GM18498 (cell line): ENCODE data around the gene ISM1.
A peak's percentile ranks its signal among the peaks of the same experiment; 100 is the strongest.

ENCODE experiments used
- ATAC-seq: cut with Tn5 transposase; IDR thresholded peaks from one replicate; pipeline ENCODE4 v1.9.1; 2021; ENCODE audit warnings: mild to moderate bottlenecking, moderate library complexity; ENCODE audit not compliant: unreplicated experiment

ISM1 gene

DNA sequence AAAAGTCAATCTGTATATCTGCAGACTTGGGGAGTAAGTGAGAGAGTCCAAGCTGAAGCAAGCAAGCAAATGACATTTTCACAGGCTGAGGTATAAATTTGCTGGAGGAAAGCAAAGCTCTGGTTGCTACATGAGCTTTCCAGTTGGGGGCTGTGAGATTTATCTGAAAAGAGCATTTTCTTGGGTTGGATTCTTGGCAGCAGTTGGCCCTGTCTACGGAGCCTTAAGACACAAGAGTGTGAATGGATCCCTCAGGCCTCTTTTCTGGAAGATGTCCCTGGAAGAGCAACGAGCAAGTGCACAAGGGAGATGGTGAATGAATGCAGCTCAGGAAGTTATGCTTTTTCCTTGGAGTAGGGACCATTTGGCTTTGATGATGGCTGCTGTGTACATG lies 30.8 kb downstream of the ISM1 start:
- no peak for ATAC-seq

DNA sequence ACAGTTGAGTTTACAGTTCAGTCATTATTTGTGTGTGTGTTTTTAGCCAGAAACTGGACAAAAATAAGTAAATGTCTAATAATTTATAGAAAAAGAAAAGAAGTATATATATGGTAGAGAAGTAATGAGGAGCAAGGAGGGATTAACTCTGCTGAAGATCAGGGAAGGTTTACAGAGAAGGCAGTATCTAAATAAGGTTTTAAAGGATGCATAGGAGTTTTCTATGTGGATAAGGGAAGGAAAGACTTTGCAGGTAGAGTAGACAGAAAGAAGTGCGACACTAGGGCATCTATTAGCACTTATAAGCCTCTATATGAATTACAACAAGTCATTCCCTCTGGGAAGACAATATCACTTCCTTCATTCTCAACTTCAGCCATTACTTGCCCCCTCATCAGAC lies 34.3 kb downstream of the ISM1 start:
- ATAC-seq: no peak

DNA sequence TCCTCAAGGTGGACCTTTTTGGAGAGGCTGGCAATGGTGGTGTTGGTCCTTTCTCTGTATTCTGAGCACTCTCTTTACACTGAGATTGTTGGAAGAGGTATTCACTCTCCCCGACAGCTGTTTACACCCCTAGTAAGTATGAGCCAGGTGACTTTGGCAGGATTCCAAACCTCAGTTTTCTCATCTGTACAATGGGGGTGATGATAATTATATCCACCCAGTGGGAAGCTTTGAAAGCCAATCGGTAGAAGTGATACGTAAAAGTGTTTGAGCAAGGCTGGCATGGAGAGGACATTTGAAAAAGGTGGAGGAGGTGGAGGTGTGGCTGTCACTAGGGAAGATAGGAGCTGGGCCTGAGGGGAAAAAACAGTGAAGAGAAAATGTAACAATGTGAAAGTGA lies 35.5 kb downstream of the ISM1 start:
- ATAC-seq: no peak

- no peak for ATAC-seq
Observed at GRCh38 chr20:13259921-13260320, 38.8 kb downstream of the ISM1 start.

GRCh38 chr20:13260650-13261279 lies 39.7 kb downstream of the ISM1 start:
- no peak for ATAC-seq

- ATAC-seq: peak; percentile 88
Observed at GRCh38 chr20:13261460-13262301, 40.6 kb downstream of the ISM1 start.

GRCh38 chr20:13262302-13262650 lies 41.2 kb downstream of the ISM1 start:
- no peak for ATAC-seq

- no peak for ATAC-seq
Observed at GRCh38 chr20:13262671-13263360, 41.7 kb downstream of the ISM1 start.

- no peak for ATAC-seq
Observed at GRCh38 chr20:13263451-13263850, 42.4 kb downstream of the ISM1 start.

GRCh38 chr20:13264907-13265306 lies 43.8 kb downstream of the ISM1 start:
- ATAC-seq: no peak

GRCh38 chr20:13265941-13266340 lies 44.9 kb downstream of the ISM1 start:
- ATAC-seq: no peak

- ATAC-seq: no peak
Observed at GRCh38 chr20:13267231-13267630, 46.2 kb downstream of the ISM1 start.

GRCh38 chr20:13268953-13269352 lies 47.9 kb downstream of the ISM1 start:
- ATAC-seq: no peak

GRCh38 chr20:13270211-13270610 lies 49.1 kb downstream of the ISM1 start:
- no peak for ATAC-seq

DNA sequence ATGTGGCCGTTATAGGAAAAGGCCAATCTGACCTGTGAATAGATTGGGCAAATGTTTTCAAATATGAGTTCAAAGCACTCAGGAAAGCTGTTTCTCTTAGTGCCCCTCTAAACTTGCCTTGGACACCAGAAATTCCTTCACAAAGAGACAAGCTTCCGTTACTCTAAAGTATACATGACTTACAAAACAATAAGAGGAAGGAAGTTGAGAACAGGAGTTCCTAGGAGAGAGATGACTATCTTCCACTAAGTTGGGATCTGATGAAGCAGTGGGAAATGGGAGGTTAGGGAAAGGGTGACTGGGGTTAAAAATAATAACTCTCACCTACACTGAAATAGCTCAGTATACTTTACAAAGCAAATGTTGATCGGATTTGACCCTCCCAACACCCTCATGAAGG lies 50.0 kb downstream of the ISM1 start:
- ATAC-seq: no peak

- ATAC-seq: no peak
Observed at GRCh38 chr20:13271977-13272975, 51.2 kb downstream of the ISM1 start.

- ATAC-seq: no peak
Observed at GRCh38 chr20:13274275-13274861, 53.3 kb downstream of the ISM1 start.

- ATAC-seq: no peak
Observed at GRCh38 chr20:13276945-13277541, 56.0 kb downstream of the ISM1 start.

- ATAC-seq: no peak
Observed at GRCh38 chr20:13277663-13278295, 56.7 kb downstream of the ISM1 start.
